Cardiac fibroblast (primary cell): ENCODE measurements around the gene TRAFD1.

Experiments used
- DNase-seq, 2 donors: peaks; one replicate each; pipeline versions ENCODE4 v3.0.0 to v3.0.0-alpha.2; 2010; ENCODE audit warnings: low read depth in 2 of 2
- H3K4me3 ChIP-seq, 2 donors: replicated peaks in 1 of 2; 1 replicate in 1 of 2; 2 replicates in 1 of 2; pipeline ENCODE4 v1.5.1; 2011; ENCODE audit warnings: low read depth in 2 of 2, low read length in 2 of 2, mild to moderate bottlenecking in 2 of 2, moderate library complexity in 1 of 2
- TF ChIP-seq, protein P1 (sequence below): IDR thresholded peaks from one replicate; pipeline ENCODE4 v1.5.1; 2011; ENCODE audit warnings: low read depth, mild to moderate bottlenecking, low read length, inconsistent platforms

Gene TRAFD1

DNA sequence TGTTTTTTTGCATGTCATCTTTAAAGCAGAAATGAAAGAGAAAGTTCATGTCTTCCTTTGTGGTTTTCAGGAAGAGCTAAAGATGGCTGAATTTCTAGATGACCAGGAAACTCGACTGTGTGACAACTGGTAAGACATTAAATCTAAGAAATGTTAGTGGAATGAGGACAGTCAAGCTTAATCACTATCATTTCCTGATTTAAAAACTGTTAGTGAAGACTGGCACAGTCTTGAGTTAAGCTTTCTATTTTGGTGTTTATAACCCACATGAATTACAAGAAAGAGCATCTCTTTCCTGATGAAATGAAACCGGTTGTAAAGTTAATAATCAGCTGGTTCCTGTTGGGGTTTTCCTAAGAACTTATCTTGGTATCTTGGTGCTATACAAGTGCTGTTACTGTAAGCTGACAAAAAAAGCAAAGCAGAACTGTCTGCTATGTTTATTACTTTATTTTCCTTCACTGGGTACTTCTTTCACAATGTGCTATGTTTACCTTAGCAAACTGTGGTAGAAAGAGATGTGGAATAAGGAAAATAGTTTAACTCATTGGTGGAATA lies 5.2 kb downstream of the TRAFD1 start:
- DNase-seq = peak in 1 of 2 donors; percentile 33
- TF ChIP-seq, protein P1, sequence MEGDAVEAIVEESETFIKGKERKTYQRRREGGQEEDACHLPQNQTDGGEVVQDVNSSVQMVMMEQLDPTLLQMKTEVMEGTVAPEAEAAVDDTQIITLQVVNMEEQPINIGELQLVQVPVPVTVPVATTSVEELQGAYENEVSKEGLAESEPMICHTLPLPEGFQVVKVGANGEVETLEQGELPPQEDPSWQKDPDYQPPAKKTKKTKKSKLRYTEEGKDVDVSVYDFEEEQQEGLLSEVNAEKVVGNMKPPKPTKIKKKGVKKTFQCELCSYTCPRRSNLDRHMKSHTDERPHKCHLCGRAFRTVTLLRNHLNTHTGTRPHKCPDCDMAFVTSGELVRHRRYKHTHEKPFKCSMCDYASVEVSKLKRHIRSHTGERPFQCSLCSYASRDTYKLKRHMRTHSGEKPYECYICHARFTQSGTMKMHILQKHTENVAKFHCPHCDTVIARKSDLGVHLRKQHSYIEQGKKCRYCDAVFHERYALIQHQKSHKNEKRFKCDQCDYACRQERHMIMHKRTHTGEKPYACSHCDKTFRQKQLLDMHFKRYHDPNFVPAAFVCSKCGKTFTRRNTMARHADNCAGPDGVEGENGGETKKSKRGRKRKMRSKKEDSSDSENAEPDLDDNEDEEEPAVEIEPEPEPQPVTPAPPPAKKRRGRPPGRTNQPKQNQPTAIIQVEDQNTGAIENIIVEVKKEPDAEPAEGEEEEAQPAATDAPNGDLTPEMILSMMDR = no peak
- no peak overlapping the region for H3K4me3 ChIP-seq

DNA sequence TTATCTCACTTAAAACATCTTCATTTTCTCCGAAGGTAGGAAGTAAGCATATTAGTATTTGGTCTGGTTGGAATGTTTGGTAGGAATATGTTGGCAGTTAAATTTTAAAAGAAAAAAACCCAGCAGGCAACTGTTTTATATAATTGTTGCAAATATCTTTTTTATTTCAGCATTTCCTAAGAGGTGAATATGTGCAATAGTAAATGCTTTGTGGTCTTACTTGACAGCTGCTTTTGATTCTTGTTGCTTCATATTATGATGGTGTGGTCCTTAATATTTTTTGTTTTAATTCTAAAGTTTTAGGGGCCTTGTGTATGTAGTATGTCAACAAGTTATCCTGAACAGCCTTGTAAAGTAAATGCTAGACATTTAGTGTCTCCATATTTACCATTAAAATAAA lies 6.3 kb downstream of the TRAFD1 start:
- TF ChIP-seq, protein P1 = no peak
- no peak overlapping the region for H3K4me3 ChIP-seq
- no peak for DNase-seq

DNA sequence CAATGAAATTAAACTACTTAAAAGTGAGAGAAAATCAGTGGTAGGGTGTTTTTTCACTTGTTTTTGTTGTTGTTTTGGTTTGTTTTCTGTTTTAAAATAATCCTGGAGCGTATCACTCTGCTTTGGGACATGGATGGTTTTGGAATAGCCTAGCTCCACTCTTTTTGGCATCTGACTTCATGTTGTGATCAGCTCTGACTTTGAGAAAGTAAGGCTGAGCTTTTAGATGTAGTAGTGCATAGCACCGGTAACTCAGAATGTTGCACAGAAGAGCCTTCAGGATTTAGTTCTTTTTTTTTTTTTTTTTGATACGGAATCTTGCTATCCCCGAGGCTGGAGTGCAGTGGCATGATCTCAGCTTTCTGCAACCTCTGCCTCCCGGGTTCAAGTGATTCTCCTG lies 8.1 kb downstream of the TRAFD1 start:
- H3K4me3 ChIP-seq = no peak overlapping the region
- TF ChIP-seq, protein P1 = no peak
- no peak for DNase-seq

DNA sequence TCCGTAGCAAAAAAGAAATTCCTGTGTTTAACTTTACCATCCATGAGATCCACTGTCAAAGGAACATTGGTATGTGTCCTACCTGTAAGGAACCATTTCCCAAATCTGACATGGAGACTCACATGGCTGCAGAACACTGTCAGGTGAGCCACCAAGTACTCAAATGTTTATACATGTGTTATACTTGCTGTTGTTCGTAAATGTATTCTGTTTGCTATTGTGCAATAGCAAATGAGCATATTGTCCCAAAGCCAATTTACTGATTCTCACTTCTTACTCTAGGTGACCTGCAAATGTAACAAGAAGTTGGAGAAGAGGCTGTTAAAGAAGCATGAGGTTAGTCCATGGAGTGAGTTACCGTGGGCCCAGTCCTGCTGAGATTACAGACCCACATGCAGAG lies 9.4 kb downstream of the TRAFD1 start:
- H3K4me3 ChIP-seq = no peak overlapping the region
- no peak for DNase-seq
- TF ChIP-seq, protein P1 = no peak

DNA sequence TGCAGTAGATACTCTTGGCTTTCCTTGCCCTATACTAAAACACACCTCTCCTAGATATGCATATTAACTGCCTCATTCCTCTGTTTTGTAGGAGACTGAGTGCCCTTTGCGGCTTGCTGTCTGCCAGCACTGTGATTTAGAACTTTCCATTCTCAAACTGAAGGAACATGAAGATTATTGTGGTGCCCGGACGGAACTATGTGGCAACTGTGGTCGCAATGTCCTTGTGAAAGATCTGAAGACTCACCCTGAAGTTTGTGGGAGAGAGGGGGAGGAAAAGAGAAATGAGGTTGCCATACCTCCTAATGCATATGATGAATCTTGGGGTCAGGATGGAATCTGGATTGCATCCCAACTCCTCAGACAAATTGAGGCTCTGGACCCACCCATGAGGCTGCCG lies 15.4 kb downstream of the TRAFD1 start:
- TF ChIP-seq, protein P1 = no peak
- no peak for DNase-seq
- H3K4me3 ChIP-seq = no peak overlapping the region

DNA sequence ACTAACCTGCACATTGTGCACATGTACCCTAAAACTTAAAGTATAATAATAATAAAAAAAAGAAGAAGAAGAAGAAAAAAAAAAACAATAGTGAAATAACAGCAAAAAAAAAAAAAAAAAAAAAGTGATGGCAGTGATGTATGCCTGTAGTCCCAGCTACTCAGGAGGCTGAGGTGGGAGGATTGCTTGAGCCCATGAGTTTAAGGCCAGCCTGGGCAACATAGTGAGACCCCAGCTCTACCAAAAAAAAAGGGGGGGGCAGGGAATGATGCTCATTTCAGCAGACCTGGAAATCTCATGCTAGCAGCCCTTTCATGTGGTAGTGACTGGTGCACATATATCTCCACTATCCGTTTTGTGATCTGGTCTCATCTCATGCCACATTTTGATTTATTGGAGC lies 20.8 kb downstream of the TRAFD1 start:
- no peak overlapping the region for H3K4me3 ChIP-seq
- DNase-seq = no peak
- TF ChIP-seq, protein P1 = no peak

DNA sequence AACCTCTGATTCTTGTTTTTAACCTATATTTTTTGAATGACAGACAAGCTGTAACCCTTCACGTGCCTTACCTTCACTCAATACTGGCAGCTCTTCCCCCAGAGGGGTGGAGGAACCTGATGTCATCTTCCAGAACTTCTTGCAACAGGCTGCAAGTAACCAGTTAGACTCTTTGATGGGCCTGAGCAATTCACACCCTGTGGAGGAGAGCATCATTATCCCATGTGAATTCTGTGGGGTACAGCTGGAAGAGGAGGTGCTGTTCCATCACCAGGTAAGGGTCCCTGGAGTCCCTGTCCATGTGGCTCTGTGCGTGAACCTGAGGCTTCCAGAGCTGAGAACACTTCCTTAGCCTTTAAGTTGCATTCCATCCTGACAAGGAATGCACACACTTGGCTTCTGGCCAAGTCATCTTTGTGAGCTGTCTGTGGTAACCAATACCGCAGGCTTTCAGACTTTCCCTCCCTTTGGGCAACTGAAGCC lies 22.7 kb downstream of the TRAFD1 start:
- H3K4me3 ChIP-seq = no peak overlapping the region
- TF ChIP-seq, protein P1 = no peak
- peak; percentile 71 to 89 for DNase-seq
